T-helper 1 cell treated with Interleukin-12 subunit alpha and Interleukin-12 subunit beta and Interleukin-4 antibody, amounts not matched to agents 30 μg/mL and 1 μg/mL, for 36 hours (primary cell): Measurements from ENCODE around the gene HPN.
"Not testable (repeated sequence)": the region's sequence is repeated elsewhere in the genome, so short reads cannot be mapped to it uniquely, and the experiment has no call there.

Source experiments
- H3K27ac Mint-ChIP-seq: one replicate; pipeline ENCODE4 v1.8.0; 2021; ENCODE audit warnings: mild to moderate bottlenecking, mixed read lengths
- H3K27me3 Mint-ChIP-seq: one replicate; pipeline ENCODE4 v1.8.0; 2021; ENCODE audit warnings: low read depth, mixed read lengths
- H3K36me3 Mint-ChIP-seq: one replicate; pipeline ENCODE4 v1.8.0; 2021; ENCODE audit warnings: low read depth, mixed read lengths
- H3K4me1 Mint-ChIP-seq: one replicate; pipeline ENCODE4 v1.8.0; 2021; ENCODE audit warnings: low read depth, mixed read lengths
- H3K4me3 Mint-ChIP-seq: one replicate; pipeline ENCODE4 v1.8.0; 2021; ENCODE audit warnings: mild to moderate bottlenecking, moderate library complexity, mixed read lengths
- H3K9me3 Mint-ChIP-seq: one replicate; pipeline ENCODE4 v1.8.0; 2021; ENCODE audit warnings: mixed read lengths

The HPN gene

GRCh38 chr19:35098413-35099049 lies 57.0 kb downstream of the HPN start:
- Mint-ChIP-seq H3K4me1 (no peaks in the 10 kb centered on the region), H3K9me3 (no peaks in the 10 kb centered on the region), H3K4me3 (no peak overlapping the region), H3K36me3 (no peaks in the 10 kb centered on the region), H3K27ac (no peak overlapping the region), H3K27me3 (no peaks in the 10 kb centered on the region)

GRCh38 chr19:35099155-35099896 lies 57.8 kb downstream of the HPN start:
- H3K4me3 Mint-ChIP-seq = no peak overlapping the region
- H3K4me1 Mint-ChIP-seq = no peaks in the 10 kb centered on the region
- no peaks in the 10 kb centered on the region for H3K27me3 Mint-ChIP-seq
- H3K27ac Mint-ChIP-seq = no peak overlapping the region
- no peaks in the 10 kb centered on the region for H3K9me3 Mint-ChIP-seq
- H3K36me3 Mint-ChIP-seq = no peaks in the 10 kb centered on the region

- H3K27ac Mint-ChIP-seq = no peak overlapping the region
- H3K27me3 Mint-ChIP-seq = no peaks in the 10 kb centered on the region
- H3K4me1 Mint-ChIP-seq = no peaks in the 10 kb centered on the region
- no peaks in the 10 kb centered on the region for H3K9me3 Mint-ChIP-seq
- no peak overlapping the region for H3K4me3 Mint-ChIP-seq
- H3K36me3 Mint-ChIP-seq = no peaks in the 10 kb centered on the region
Measured at GRCh38 chr19:35099897-35100275, 58.4 kb downstream of the HPN start.

- Mint-ChIP-seq H3K4me1 (no peaks in the 10 kb centered on the region), H3K27ac (no peak overlapping the region), H3K4me3 (no peak overlapping the region), H3K36me3 (no peaks in the 10 kb centered on the region), H3K27me3 (no peaks in the 10 kb centered on the region), H3K9me3 (no peaks in the 10 kb centered on the region)
Measured at GRCh38 chr19:35100588-35101533, 59.3 kb downstream of the HPN start.

GRCh38 chr19:35101949-35102348 lies 60.4 kb downstream of the HPN start:
- not testable (repeated sequence) for H3K4me1 Mint-ChIP-seq, H3K9me3 Mint-ChIP-seq, H3K27me3 Mint-ChIP-seq, H3K27ac Mint-ChIP-seq, H3K36me3 Mint-ChIP-seq, H3K4me3 Mint-ChIP-seq

GRCh38 chr19:35103614-35104013 lies 62.1 kb downstream of the HPN start:
- H3K36me3 Mint-ChIP-seq, H3K4me3 Mint-ChIP-seq, H3K4me1 Mint-ChIP-seq, H3K27me3 Mint-ChIP-seq, H3K9me3 Mint-ChIP-seq, H3K27ac Mint-ChIP-seq: not testable (repeated sequence)

- Mint-ChIP-seq H3K27ac (no peak overlapping the region), H3K9me3 (peaks cover 7% of the 10 kb centered on the region), H3K4me1 (peaks cover 5% of the 10 kb centered on the region), H3K27me3 (no peaks in the 10 kb centered on the region), H3K4me3 (no peak overlapping the region), H3K36me3 (no peaks in the 10 kb centered on the region)
Measured at GRCh38 chr19:35104361-35104760, 62.8 kb downstream of the HPN start.

GRCh38 chr19:35105047-35105410 lies 63.5 kb downstream of the HPN start:
- Mint-ChIP-seq H3K4me3 (no peak overlapping the region), H3K9me3 (peaks cover 7% of the 10 kb centered on the region), H3K36me3 (no peaks in the 10 kb centered on the region), H3K27ac (no peak overlapping the region), H3K27me3 (no peaks in the 10 kb centered on the region), H3K4me1 (peaks cover 5% of the 10 kb centered on the region)

GRCh38 chr19:35105411-35106290 lies 64.1 kb downstream of the HPN start:
- Mint-ChIP-seq H3K27me3 (no peaks in the 10 kb centered on the region), H3K36me3 (no peaks in the 10 kb centered on the region), H3K4me1 (peaks cover 5% of the 10 kb centered on the region), H3K4me3 (no peak overlapping the region), H3K9me3 (peaks cover 7% of the 10 kb centered on the region), H3K27ac (no peak overlapping the region)

- Mint-ChIP-seq H3K36me3 (no peaks in the 10 kb centered on the region), H3K4me1 (peaks cover 5% of the 10 kb centered on the region), H3K4me3 (no peak overlapping the region), H3K27ac (no peak overlapping the region), H3K9me3 (peaks cover 7% of the 10 kb centered on the region), H3K27me3 (no peaks in the 10 kb centered on the region)
Measured at GRCh38 chr19:35106291-35106583, 64.7 kb downstream of the HPN start.

- H3K27ac Mint-ChIP-seq = no peak overlapping the region
- peaks cover 7% of the 10 kb centered on the region for H3K9me3 Mint-ChIP-seq
- no peak overlapping the region for H3K4me3 Mint-ChIP-seq
- peaks cover 3% of the 10 kb centered on the region for H3K27me3 Mint-ChIP-seq
- H3K4me1 Mint-ChIP-seq = peaks cover 6% of the 10 kb centered on the region
- H3K36me3 Mint-ChIP-seq = no peaks in the 10 kb centered on the region
Measured at GRCh38 chr19:35106898-35107541, 65.5 kb downstream of the HPN start.

GRCh38 chr19:35107545-35107944 lies 66.0 kb downstream of the HPN start:
- no peak overlapping the region for H3K27ac Mint-ChIP-seq

GRCh38 chr19:35108730-35109129 lies 67.2 kb downstream of the HPN start:
- Mint-ChIP-seq H3K4me1 (peaks cover 6% of the 10 kb centered on the region), H3K27me3 (peaks cover 4% of the 10 kb centered on the region), H3K9me3 (peaks cover 7% of the 10 kb centered on the region), H3K4me3 (no peak overlapping the region), H3K36me3 (no peaks in the 10 kb centered on the region), H3K27ac (no peak overlapping the region)

More at GRCh38 chr19:35107545-35107944, 66.0 kb downstream of the HPN start:
- Mint-ChIP-seq H3K9me3 (peaks cover 7% of the 10 kb centered on the region), H3K27me3 (peaks cover 4% of the 10 kb centered on the region), H3K36me3 (no peaks in the 10 kb centered on the region), H3K4me3 (no peak overlapping the region), H3K4me1 (peaks cover 6% of the 10 kb centered on the region)
